GM19328 (cell line): ENCODE data around the gene B3GNT2.
"Not testable (repeated sequence)": the region's sequence is repeated elsewhere in the genome, so short reads cannot be mapped to it uniquely, and the experiment has no call there.

Source experiments
- ATAC-seq: cut with Tn5 transposase; IDR thresholded peaks from one replicate; pipeline ENCODE4 v1.9.1; 2021; ENCODE audit warnings: mild to moderate bottlenecking, moderate library complexity; ENCODE audit not compliant: unreplicated experiment

B3GNT2 gene

DNA sequence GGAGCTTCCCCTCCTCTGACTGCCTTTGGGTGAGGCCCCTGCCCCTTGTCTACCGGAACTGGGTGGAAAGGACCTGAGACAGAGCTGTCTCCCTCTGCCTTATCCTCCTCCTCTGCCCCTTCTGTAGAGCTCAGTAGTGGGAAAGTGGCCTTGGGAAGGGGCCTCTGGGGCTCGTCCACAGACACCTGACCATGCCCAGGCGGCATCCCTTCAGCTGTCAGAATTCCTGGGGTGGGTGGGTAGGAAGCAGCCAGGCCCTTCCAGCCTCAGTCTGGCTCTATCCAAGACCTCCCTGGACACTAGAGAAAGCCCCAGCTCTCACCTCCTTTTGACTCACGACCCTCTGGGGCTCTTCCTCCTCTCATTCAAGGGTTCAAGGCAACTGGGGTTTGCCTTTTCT is 35.6 kb downstream of the B3GNT2 start:
- no peak for ATAC-seq

DNA sequence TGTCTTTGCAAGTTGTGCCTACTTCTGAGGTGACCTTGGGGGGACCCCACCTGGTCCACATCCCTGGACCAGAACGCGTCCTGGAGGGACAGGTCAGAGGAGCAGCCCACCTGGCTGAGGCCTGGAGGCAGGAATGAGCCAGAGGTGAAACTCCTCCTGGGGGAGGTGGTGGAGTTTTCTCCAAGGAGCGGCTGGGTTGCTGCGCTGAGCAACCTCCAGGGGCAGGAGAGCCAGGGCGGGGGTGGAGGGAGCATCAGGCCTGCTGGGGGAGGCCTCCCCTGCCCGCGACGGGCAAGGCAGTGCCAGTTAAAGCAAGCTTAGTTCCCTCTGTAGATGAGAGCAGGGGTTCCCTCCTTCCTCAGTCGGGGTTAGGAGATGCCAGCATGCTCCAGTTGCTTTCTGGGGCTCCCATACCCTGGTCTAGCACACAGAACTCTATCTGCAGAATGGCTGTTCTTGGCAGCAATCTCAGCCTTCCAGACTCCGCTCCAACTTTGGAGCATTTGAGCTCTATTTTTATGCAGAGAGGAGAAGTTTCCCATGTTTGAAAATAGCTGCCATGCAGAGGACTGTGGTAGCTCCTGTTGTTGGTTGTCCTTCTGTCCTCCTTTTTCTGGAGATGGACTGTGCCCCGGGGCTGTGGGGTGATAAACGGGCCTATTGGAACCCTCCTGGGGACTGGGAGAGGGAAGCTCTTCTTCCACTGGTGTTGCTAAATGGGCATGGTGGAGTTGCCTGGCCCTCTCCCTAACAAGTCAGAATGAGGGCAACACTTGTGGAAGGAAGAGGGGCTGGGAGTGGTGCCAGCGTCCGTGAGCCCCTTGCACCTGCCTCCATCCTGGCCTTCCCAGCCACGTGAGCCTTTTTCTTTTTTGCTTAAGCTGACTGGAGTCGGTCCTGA is 39.1 kb downstream of the B3GNT2 start:
- no peak for ATAC-seq

DNA sequence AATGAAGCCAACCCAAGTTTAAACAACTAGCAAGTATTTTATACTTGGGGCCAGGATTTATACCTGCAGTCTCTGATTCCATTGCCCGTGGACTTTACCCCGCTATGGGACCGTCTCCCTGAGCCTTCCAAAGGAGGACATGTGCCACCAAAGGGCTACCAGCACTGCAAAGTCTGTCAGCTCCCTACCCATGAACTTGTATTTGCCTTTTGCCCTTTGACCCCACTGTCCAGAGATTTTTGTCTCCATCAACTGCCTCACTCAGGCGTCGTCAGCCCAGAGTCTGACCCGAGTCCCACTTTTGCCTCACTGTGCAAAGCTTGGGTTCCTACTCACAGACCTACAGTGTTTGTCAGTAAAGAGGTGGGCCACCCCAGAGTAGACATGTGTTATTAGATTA is 40.6 kb downstream of the B3GNT2 start:
- no peak for ATAC-seq

DNA sequence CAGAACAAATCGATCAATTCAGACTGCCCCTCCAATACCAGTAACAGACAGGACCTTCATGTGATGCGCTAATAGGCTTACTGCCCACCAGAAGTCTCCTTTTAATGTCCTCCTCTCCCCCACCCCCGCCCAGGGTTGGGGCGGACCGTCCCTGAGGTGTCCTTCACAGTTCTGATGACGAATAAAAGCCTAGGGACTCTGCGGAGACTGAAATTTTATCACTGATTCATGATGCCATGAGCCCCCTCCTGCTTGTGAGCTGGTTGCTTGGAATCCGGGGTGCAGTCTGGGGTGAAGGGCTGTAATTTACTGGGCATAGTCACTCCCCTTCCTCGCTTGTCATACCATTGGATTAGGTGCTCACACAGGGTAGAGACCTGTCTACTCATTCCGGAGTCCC is 42.3 kb downstream of the B3GNT2 start:
- ATAC-seq = no peak

DNA sequence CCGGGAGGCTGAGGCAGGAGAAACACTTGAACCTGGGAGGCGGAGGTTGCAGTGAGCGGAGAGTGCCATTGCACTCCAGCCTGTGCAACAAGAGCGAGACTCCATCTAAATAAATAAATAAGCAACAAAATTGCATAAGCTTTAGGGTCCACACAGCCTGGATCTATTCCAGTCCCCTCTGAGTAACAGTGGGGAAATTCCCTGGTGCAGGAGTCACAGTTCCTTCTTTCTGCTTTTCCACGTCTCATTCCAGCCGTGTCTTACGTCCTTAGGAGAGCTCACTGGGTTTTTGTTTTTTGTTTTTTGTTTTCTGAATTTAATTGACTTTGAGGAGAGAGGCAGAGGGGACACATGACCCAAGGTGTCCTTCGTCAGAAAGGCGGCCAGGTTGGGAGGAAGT is 44.6 kb downstream of the B3GNT2 start:
- ATAC-seq = no peak

DNA sequence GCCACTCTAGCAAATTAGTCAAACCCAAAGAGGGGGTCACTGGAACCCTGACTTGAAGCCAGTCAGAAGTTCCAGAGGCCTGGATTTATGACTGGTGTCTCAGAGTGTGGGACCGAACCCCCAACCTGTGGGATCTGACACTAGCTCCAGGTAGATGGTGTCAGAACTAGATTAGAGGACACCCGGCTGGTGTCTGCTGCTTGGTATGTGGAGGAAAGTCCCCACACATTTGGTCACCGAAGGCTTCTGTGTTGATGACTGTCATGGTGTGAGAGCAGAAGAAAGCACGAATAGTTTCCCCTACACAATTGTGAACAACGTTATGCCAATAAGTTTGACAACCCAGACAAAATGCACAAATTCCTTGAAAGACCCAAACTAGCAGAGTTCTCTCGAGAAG is 48.1 kb downstream of the B3GNT2 start:
- ATAC-seq = no peak

DNA sequence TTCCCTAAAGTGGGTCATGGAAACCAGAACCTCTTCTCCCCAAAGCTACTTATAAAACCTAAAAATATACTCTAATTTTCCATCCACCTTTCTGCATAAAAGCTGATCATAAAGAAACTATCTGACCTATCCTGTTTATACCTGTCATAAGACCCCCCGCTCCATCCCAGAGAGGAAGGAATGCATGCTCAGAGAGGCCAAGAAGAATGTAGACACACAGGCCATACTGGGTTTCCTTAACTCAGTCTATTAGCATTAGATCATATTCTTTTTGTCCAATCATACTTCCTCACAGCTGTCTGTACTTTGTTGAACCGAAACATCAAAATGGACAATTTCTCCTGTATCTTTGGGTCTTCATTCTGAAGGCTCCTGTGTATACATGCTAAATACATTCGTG is 52.3 kb downstream of the B3GNT2 start:
- no peak for ATAC-seq

DNA sequence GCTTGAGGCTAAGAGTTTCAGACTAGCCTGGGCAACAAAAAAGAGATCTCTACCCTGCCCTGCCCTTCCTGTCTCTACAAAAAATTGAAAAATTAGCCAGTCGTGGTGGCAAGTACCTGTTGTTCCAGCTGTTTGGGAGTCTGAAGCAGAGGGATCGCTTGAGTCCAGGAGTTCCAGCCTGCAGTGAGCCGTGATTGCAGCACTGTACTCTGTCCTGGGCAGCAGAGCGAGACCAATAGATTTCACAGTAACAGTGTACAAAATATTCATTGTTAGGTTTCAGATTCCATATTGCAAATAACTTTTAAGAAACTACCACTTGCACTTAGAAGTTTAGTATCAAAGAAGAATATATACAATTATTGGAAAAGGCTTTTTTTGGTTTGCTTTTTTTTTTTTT is 54.3 kb downstream of the B3GNT2 start:
- ATAC-seq = no peak

DNA sequence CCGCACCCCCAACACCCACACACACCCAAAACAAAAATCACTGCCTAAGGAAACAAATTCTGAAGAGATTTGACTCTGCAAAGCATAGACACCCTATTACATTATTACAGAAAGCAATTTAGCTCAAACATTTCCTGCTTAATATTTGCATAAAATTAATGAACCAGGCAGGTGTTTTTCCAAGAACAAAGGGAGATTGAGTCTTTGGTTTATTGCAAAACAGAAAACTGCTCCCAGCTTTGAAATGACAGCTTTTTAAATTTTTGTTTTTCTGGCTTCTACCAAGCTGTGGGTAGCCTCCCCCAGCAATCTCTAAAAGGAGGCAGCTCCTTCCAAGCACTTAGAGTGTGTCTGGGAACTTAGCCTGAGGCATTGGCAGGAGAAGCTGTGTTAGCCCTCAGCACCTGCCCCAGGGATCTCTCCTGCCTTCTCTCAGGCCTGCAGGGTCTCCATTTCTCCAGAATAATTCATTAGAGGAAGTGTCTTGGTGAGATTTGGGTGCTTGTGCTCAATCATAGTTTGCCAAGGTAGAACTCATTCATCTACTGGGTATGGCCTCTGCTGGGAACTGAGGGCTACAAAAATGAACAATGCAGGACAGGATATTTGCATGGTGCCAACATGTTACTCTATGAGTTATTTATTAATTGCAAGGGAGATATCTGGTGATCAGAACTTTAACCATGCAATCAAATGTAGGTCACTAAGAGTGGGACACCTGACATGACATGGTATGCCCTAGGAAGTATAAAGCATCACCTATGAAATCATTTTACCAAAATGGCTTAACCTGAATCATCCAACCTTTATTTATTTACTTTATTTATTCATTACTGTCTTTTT is 58.7 kb downstream of the B3GNT2 start:
- ATAC-seq = no peak

DNA sequence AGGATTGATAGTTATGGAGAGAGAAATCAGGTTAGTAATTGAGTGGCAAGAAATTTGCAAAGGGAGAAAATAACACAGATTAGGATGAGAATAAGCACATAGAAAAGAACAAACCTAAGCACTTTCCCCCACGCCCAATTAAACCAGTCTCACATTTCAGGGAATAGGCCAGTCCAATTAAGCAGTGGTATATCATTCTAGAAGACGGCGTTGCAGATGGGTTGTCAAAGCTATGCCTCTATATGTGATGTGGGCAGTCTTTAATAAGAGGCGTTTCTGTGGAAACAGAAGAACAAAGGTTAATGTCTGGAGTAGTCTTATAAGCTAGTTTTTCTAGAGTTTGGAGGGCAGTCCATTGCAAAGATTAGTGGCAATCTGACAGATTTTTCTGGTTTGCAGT is 61.6 kb downstream of the B3GNT2 start:
- no peak for ATAC-seq

DNA sequence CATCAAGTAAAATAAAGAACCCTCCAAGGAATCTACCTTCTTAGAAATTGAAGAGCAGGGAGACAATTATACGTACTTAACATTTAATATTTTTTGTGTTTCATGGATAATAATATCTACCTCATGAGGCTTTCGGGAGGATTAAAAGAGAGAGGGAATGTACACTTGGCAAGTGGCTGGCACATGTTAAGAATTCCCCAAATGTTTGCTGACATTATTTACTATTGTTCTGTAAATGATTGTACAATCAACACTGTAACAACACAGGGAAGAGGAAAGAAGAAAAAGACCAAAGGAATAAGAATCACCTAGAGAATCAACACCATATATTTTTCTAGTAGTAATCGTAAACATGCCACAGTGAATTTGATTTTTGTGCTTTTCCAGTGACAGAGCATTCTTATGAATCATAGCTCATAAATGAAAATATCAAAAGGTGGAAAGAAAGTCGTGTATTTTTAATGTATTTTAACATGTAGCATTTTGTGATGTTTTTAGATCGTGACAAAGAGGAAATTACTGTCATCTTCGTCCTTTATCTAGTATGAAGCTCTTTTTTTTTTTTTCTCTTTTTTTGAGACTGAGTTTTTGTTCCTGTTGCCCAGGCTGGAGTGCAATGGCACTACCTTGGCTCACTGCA is 67.3 kb downstream of the B3GNT2 start:
- ATAC-seq = no peak

DNA sequence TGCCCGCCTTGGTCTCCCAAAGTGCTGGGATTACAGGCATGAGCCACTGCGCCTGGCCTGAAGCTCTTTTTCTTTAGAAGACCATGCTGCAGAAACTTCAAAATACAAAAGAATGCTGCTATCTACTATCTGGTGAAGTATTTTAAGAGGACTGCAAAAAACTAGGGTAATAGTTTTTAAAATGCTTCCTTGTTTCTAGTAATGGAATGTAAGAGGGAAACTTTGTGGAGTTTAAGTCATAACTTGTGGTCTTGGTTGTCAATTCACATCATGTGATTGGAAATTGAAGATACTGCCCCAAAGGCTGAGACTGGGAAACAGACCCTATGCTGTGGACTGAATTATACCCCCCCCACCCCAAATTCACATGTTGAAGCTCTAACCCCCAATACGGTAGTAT is 68.3 kb downstream of the B3GNT2 start:
- no peak for ATAC-seq

DNA sequence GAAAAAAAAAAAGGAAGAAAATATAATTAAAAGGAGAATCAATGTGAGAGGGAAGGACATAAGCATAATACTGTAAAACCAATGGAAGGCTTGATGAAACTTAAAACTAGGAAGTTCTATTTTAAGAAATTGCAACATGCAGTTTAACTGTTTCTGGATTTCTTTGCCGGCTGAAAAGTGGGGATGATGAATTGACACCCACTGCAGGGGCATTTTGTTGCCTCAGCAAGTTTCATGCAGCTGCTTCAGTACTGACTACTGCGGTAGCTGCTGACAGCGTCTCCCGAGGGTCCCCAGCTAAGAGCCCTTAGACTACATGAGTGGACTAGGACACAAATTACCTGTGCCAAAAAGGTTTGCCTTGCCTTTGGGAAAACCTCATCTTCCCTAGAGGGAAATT is 69.2 kb downstream of the B3GNT2 start:
- ATAC-seq = no peak

DNA sequence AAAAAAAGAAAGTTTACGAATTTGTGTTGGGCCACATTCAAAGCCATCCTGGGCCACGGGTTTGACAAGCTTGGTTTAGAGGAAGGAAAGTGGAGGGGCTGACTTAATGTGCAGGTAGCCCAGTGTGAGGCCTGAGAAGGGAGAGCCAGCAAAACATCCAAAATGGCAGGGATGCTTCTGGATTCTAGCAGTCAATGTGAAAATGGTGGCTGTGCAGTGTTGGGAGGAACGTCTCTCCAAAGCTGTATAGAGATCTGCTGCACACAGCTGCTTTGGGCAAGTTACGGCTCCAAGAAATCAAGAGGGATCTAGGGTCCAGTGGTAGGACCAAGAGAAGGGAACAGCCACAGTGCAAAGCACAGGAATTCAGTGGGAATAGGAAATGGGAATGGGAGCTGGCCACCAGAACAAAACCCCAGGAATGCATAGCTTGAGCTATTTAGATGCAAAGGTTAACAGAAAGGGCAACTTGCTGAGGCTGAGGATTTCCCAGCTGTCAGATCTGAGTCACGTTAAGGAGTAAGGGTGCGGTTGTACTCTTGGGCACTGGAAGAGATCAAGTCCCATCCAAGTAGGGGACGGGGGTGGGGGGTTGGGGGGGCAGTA is 70.6 kb downstream of the B3GNT2 start:
- no peak for ATAC-seq

DNA sequence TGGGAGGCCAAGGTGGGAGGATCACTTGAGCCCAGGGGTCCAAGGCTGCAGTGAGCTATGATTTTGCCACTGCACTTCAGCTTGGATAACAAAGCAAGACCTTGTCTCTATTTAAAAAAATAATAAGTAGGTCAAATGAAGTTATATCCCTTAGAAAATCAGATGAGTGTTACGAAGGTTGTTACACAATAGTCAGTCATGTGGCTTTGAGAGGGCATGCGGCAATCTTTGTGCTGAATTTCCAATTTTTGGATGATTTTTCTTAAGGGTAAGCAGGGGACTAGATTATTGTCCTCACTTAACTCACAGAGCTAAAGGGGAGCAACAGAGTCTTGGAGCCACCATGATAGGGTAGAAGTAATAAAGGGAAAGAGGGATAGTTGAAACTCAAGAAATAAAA is 71.8 kb downstream of the B3GNT2 start:
- ATAC-seq = no peak

DNA sequence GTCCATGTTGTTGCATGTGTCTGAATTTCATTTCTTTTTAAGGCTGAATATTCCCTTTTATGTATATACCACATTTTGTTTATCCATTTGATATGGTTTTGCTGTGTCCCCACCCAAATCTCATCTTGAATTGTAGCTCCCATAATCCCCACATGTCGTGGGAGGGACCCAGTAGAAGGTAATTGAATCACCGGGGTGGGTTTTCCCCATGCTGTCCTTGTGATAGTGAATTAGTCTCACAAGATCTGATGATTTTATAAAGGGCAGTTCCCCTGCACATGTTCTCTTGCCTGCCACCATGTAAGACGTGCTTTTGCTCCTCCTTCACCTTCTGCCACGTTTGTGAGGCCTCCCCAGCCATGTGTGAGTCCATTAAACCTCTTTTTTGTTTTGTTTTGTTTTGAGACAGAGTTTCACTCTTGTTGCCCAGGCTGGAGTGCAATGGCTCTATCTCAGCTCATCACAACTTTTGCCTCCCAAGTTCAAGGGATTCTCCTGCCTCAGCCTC is 72.8 kb downstream of the B3GNT2 start:
- not testable (repeated sequence) for ATAC-seq

DNA sequence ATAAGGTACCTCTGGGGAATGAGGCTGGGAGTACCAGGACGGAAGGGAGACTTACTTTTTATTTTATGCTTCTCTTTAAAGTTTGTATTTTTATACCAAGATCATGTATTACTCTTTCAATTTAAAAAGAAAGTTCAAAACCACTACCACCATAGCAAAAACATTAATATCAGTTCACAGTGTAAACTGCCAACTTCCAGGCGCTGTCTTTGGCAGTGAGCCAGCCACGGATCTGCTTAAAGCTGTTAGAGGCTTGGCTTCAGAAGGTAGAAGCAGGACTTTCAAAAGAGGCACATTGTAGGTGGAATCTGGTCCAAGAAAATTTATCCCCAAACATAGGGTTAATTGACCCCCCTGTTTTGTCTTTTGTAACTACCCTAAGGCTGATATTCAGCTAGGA is 74.8 kb downstream of the B3GNT2 start:
- no peak for ATAC-seq
